ENCODE measurements around the gene MEMO1. TPM values are rescaled to one million over a fixed set of nuclear protein-coding genes. Genes with fewer than 3 reads are reported as not detected.

Gene MEMO1
- total RNA-seq, 1 donor from 2014 or later = 48.8 TPM

GRCh38 chr2:31889044-31889443 lies 121.8 kb downstream of the MEMO1 start:
- DNase-seq = no peak
- no peaks in the 10 kb centered on the region for H3K27me3 Mint-ChIP-seq (ENCODE audit: unreplicated experiment)

GRCh38 chr2:31888550-31888949 lies 122.3 kb downstream of the MEMO1 start:
- no peak for TF ChIP-seq CTCF (IDR thresholded peaks at IDR 0.05; ENCODE audit: partially characterized antibody, unreplicated experiment)
- Mint-ChIP-seq H3K9me3 (ENCODE audit: unreplicated experiment) (no peaks in the 10 kb centered on the region), H3K4me3 (ENCODE audit: unreplicated experiment) (no peak overlapping the region), H3K36me3 (ENCODE audit: unreplicated experiment) (no peaks in the 10 kb centered on the region), H3K27me3 (ENCODE audit: unreplicated experiment) (no peaks in the 10 kb centered on the region), H3K27ac (ENCODE audit: unreplicated experiment) (no peak overlapping the region), H3K4me1 (ENCODE audit: low read depth, unreplicated experiment) (no peaks in the 10 kb centered on the region)
- no peak for DNase-seq

More at GRCh38 chr2:31889044-31889443, 121.8 kb downstream of the MEMO1 start:
- no peak overlapping the region for H3K27ac Mint-ChIP-seq (ENCODE audit: unreplicated experiment)
- no peaks in the 10 kb centered on the region for H3K36me3 Mint-ChIP-seq (ENCODE audit: unreplicated experiment)
- TF ChIP-seq CTCF (IDR thresholded peaks at IDR 0.05; ENCODE audit: partially characterized antibody, unreplicated experiment) = no peak
- H3K4me1 Mint-ChIP-seq (ENCODE audit: low read depth, unreplicated experiment) = no peaks in the 10 kb centered on the region
- no peak overlapping the region for H3K4me3 Mint-ChIP-seq (ENCODE audit: unreplicated experiment)
- no peaks in the 10 kb centered on the region for H3K9me3 Mint-ChIP-seq (ENCODE audit: unreplicated experiment)

GRCh38 chr2:31886700-31887099 lies 124.1 kb downstream of the MEMO1 start:
- Mint-ChIP-seq H3K4me3 (ENCODE audit: unreplicated experiment) (no peak overlapping the region), H3K27me3 (ENCODE audit: unreplicated experiment) (no peaks in the 10 kb centered on the region), H3K9me3 (ENCODE audit: unreplicated experiment) (no peaks in the 10 kb centered on the region), H3K36me3 (ENCODE audit: unreplicated experiment) (no peaks in the 10 kb centered on the region), H3K27ac (ENCODE audit: unreplicated experiment) (no peak overlapping the region), H3K4me1 (ENCODE audit: low read depth, unreplicated experiment) (no peaks in the 10 kb centered on the region)
- no peak for TF ChIP-seq CTCF (IDR thresholded peaks at IDR 0.05; ENCODE audit: partially characterized antibody, unreplicated experiment)
- no peak for DNase-seq

GRCh38 chr2:31877008-31877407 lies 133.8 kb downstream of the MEMO1 start:
- H3K4me1 Mint-ChIP-seq (ENCODE audit: low read depth, unreplicated experiment) = peaks cover 3% of the 10 kb centered on the region
- H3K27me3 Mint-ChIP-seq (ENCODE audit: unreplicated experiment) = peaks cover 1% of the 10 kb centered on the region
- no peak for TF ChIP-seq CTCF (IDR thresholded peaks at IDR 0.05; ENCODE audit: partially characterized antibody, unreplicated experiment)
- no peak overlapping the region for H3K27ac Mint-ChIP-seq (ENCODE audit: unreplicated experiment)
- no peak for DNase-seq
- H3K36me3 Mint-ChIP-seq (ENCODE audit: unreplicated experiment) = no peaks in the 10 kb centered on the region
- no peak overlapping the region for H3K4me3 Mint-ChIP-seq (ENCODE audit: unreplicated experiment)
- H3K9me3 Mint-ChIP-seq (ENCODE audit: unreplicated experiment) = no peaks in the 10 kb centered on the region

- no peak for TF ChIP-seq CTCF (IDR thresholded peaks at IDR 0.05; ENCODE audit: partially characterized antibody, unreplicated experiment)
Observed at GRCh38 chr2:31874071-31874470, 136.7 kb downstream of the MEMO1 start.

More at GRCh38 chr2:31874071-31874470, 136.7 kb downstream of the MEMO1 start:
- Mint-ChIP-seq H3K9me3 (ENCODE audit: unreplicated experiment) (no peaks in the 10 kb centered on the region), H3K36me3 (ENCODE audit: unreplicated experiment) (no peaks in the 10 kb centered on the region), H3K4me3 (ENCODE audit: unreplicated experiment) (no peak overlapping the region), H3K27ac (ENCODE audit: unreplicated experiment) (no peak overlapping the region), H3K27me3 (ENCODE audit: unreplicated experiment) (peaks cover 1% of the 10 kb centered on the region), H3K4me1 (ENCODE audit: low read depth, unreplicated experiment) (no peaks in the 10 kb centered on the region)
- DNase-seq = no peak
